HEK293 (cell line): ENCODE results near the gene YBX3.

ENCODE experiments used
- CTCF ChIA-PET: fragments of 350-600 bp; formaldehyde crosslinking; extraction: SDS; loops from one replicate; lab custom pipeline; 2021; ENCODE audit warnings: antibody characterized with exemption; lab: Yijun Ruan, JAX
- POLR2A ChIA-PET: fragments of 300-600 bp; formaldehyde crosslinking; extraction: SDS; loops from one replicate; lab custom pipeline; 2020; ENCODE audit warnings: antibody characterized with exemption, inconsistent platforms; lab: Yijun Ruan, JAX
- H3K27ac ChIP-seq: fragments of 200-500 bp; sonication (Bioruptor generic); 2 replicates; pipeline ENCODE4 v1.5.1; 2014; ENCODE audit warnings: low read depth, low read length, control low read depth, inconsistent platforms; ENCODE audit errors: extremely low read depth
- H3K36me3 ChIP-seq, 2 experiments: fragments of 200-500 bp in 1 of 2; sonication (Bioruptor generic) in 1 of 2; 1 replicate in 1 of 2; 2 replicates in 1 of 2; pipeline ENCODE4 v1.5.1; 2014 to 2017; ENCODE audit warnings: inconsistent platforms in 2 of 2, low read length in 2 of 2; ENCODE audit not compliant: control insufficient read depth in 2 of 2, insufficient read depth in 1 of 2
- H3K4me1 ChIP-seq: fragments of 200-500 bp; sonication (Bioruptor generic); 2 replicates; pipeline ENCODE4 v1.5.1; 2014; ENCODE audit warnings: mild to moderate bottlenecking, low read length, inconsistent platforms; ENCODE audit not compliant: control insufficient read depth, insufficient read depth
- H3K4me3 ChIP-seq: 2 replicates; pipeline ENCODE4 v1.5.1; 2011; ENCODE audit warnings: low read depth, mild to moderate bottlenecking, control low read depth, low read length, moderate library complexity
- H3K9me3 ChIP-seq: fragments of 200-500 bp; sonication (Bioruptor generic); 2 replicates; pipeline ENCODE4 v1.5.1; 2014; ENCODE audit warnings: low read depth, low read length, inconsistent platforms; ENCODE audit not compliant: control insufficient read depth, insufficient read depth
- GLIS2 ChIP-seq: fragments of 450-650 bp; formaldehyde crosslinking; IDR thresholded peaks from 2 replicates; pipeline ENCODE4 v1.5.1; 2016; ENCODE audit warnings: missing biosample characterization, missing genetic modification characterization
- HOXC10 ChIP-seq: sonication (generic); formaldehyde crosslinking; IDR thresholded peaks from 2 replicates; pipeline ENCODE4 v1.8.1; 2023; ENCODE audit warnings: mild to moderate bottlenecking, missing genetic modification reagents
- KLF16 ChIP-seq: fragments of 450-650 bp; formaldehyde crosslinking; IDR thresholded peaks from 2 replicates; pipeline ENCODE4 v1.5.1; 2017; ENCODE audit warnings: missing biosample characterization, missing genetic modification characterization
- SCRT2 ChIP-seq: fragments of 450-650 bp; formaldehyde crosslinking; IDR thresholded peaks from 2 replicates; pipeline ENCODE4 v1.5.1; 2016; ENCODE audit warnings: missing biosample characterization, missing genetic modification characterization
- SP7 ChIP-seq: fragments of 450-650 bp; formaldehyde crosslinking; IDR thresholded peaks from 2 replicates; pipeline ENCODE4 v1.5.1; 2016; ENCODE audit warnings: missing biosample characterization, missing genetic modification characterization
- YY1 ChIP-seq: fragments of 450-650 bp; formaldehyde crosslinking; IDR thresholded peaks from 2 replicates; pipeline ENCODE4 v1.5.1; 2018; ENCODE audit warnings: missing biosample characterization, missing genetic modification characterization
- ZNF132 ChIP-seq: fragments of 450-650 bp; formaldehyde crosslinking; IDR thresholded peaks from 2 replicates; pipeline ENCODE4 v1.5.1; 2017; ENCODE audit warnings: missing biosample characterization, missing genetic modification characterization, borderline replicate concordance
- ZNF239 ChIP-seq: fragments of 450-650 bp; formaldehyde crosslinking; IDR thresholded peaks from 2 replicates; pipeline ENCODE4 v1.5.1; 2016; ENCODE audit warnings: missing biosample characterization, missing genetic modification characterization
- ZNF394 ChIP-seq: fragments of 450-650 bp; formaldehyde crosslinking; IDR thresholded peaks from 2 replicates; pipeline ENCODE4 v1.5.1; 2016; ENCODE audit warnings: missing biosample characterization, missing genetic modification characterization, mild to moderate bottlenecking, moderate library complexity, borderline replicate concordance
- ZNF423 ChIP-seq: fragments of 450-650 bp; formaldehyde crosslinking; IDR thresholded peaks from 2 replicates; pipeline ENCODE4 v1.5.1; 2016; ENCODE audit warnings: missing biosample characterization, missing genetic modification characterization
- ZNF521 ChIP-seq: fragments of 450-650 bp; formaldehyde crosslinking; IDR thresholded peaks from 2 replicates; pipeline ENCODE4 v1.5.1; 2017; ENCODE audit warnings: missing biosample characterization, mild to moderate bottlenecking, missing genetic modification characterization
- ZNF660 ChIP-seq: fragments of 450-650 bp; IDR thresholded peaks from 2 replicates; pipeline ENCODE4 v1.5.1; 2018; ENCODE audit warnings: missing biosample characterization, mild to moderate bottlenecking, missing genetic modification characterization
- TF ChIP-seq, protein P1 (sequence below): fragments of 450-650 bp; formaldehyde crosslinking; IDR thresholded peaks from 2 replicates; pipeline ENCODE4 v1.5.1; 2016; ENCODE audit warnings: missing biosample characterization, missing genetic modification characterization
- TF ChIP-seq, protein P2 (sequence below): fragments of 450-650 bp; formaldehyde crosslinking; IDR thresholded peaks from 2 replicates; pipeline ENCODE4 v1.5.1; 2017; ENCODE audit warnings: missing biosample characterization, mild to moderate bottlenecking, missing genetic modification characterization, moderate library complexity
- TF ChIP-seq, protein P3 (sequence below): fragments of 450-650 bp; formaldehyde crosslinking; IDR thresholded peaks from 2 replicates; pipeline ENCODE4 v1.5.1; 2016; ENCODE audit warnings: missing biosample characterization, missing genetic modification characterization
- TF ChIP-seq, protein P4 (sequence below): fragments of 450-650 bp; formaldehyde crosslinking; conservative IDR thresholded peaks from 2 replicates; pipeline ENCODE4 v1.5.1; 2016; ENCODE audit warnings: low read depth, missing biosample characterization, missing genetic modification characterization
- TF ChIP-seq, protein P5 (sequence below): fragments of 450-650 bp; formaldehyde crosslinking; IDR thresholded peaks from 2 replicates; pipeline ENCODE4 v1.5.1; 2016; ENCODE audit warnings: missing biosample characterization, missing genetic modification characterization
- TF ChIP-seq, protein P6 (sequence below): fragments of 450-650 bp; formaldehyde crosslinking; IDR thresholded peaks from 2 replicates; pipeline ENCODE4 v1.5.1; 2016; ENCODE audit warnings: missing biosample characterization, missing genetic modification characterization
- TF ChIP-seq, protein P7 (sequence below): IDR thresholded peaks from 2 replicates; pipeline ENCODE4 v1.6.1; 2011; ENCODE audit warnings: mild to moderate bottlenecking, low read depth, low read length, borderline replicate concordance

Gene YBX3

DNA sequence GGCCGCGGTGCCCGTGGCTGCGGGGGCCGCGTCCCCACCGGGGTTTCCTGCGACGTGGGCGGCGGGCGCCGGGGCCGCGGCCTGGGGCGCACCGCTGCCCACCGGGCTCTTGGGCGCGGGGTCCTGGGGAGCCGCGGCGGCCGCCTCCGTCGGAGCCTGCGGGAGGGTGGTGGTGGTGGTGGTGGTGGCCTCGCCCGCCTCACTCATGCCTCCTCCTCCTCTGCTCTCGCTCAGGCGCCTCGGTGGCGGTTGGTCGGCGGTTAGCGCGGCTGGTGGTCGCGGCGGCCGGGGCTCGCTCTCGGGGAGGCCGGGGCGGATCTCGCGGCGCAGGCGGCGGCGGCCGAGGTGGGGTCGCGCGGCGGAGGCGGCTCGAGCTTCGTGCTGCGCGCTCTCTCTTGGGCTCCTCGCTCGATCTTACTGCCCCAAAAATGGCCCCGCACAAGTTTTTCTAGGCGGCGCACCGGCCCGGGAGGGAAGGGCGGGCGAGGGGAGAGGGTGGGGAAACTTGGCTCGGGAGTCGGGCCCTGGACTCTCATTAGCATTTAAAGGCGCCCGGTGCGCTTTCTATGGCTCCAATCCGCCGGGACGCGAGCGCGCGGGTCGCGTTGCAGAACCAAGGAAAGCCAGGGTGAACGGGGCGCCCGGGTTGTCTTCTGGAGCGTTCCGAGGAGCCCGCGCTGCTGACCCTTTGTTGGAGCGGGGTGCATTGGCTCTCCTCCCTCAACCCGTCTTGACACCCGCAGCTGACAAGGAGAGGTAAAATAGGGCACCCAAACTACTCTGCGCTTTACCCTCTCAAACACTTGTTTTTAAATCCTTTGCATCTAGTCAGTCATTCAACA is at the start of gene YBX3:
Gene YBX3 (minus strand): TSS at position 419 of the 842 bp plus-strand sequence. CDS start 212 bp downstream, at position 207.
- Histone ChIP-seq H3K36me3 (no peaks in the 10 kb centered on the region), H3K9me3 (no peaks in the 10 kb centered on the region), H3K4me1 (peaks cover 25% of the 10 kb centered on the region), H3K4me3 (peak within 1 kb of the TSS; percentile 99), H3K27ac (peak within 1 kb of the TSS; percentile 96)
- ChIA-PET CTCF (interaction anchor here (3.5 kb wide), 1 partner anchor 27 kb away, joined by 21 read pairs; no protein-coding TSS in a partner anchor), POLR2A (interaction anchor here (0.6 to 1.5 kb wide), 3 partner anchors 30 to 448 kb away, joined by 3 to 5 read pairs (median 3); partner anchors contain the start of gene SMIM10L1)
- TF ChIP-seq SP7, result 0 out of 2 replicates have a peak, but pooled peaks have one; percentile 38
- no peak for TF ChIP-seq ZNF423 (tag by site-specific recombination)
- TF ChIP-seq, protein P1, sequence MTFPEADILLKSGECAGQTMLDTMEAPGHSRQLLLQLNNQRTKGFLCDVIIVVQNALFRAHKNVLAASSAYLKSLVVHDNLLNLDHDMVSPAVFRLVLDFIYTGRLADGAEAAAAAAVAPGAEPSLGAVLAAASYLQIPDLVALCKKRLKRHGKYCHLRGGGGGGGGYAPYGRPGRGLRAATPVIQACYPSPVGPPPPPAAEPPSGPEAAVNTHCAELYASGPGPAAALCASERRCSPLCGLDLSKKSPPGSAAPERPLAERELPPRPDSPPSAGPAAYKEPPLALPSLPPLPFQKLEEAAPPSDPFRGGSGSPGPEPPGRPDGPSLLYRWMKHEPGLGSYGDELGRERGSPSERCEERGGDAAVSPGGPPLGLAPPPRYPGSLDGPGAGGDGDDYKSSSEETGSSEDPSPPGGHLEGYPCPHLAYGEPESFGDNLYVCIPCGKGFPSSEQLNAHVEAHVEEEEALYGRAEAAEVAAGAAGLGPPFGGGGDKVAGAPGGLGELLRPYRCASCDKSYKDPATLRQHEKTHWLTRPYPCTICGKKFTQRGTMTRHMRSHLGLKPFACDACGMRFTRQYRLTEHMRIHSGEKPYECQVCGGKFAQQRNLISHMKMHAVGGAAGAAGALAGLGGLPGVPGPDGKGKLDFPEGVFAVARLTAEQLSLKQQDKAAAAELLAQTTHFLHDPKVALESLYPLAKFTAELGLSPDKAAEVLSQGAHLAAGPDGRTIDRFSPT (tag by site-specific recombination), result no peak
- TF ChIP-seq, protein P2, sequence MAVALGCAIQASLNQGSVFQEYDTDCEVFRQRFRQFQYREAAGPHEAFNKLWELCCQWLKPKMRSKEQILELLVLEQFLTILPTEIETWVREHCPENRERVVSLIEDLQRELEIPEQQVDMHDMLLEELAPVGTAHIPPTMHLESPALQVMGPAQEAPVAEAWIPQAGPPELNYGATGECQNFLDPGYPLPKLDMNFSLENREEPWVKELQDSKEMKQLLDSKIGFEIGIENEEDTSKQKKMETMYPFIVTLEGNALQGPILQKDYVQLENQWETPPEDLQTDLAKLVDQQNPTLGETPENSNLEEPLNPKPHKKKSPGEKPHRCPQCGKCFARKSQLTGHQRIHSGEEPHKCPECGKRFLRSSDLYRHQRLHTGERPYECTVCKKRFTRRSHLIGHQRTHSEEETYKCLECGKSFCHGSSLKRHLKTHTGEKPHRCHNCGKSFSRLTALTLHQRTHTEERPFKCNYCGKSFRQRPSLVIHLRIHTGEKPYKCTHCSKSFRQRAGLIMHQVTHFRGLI (tag by site-specific recombination), result no peak
- TF ChIP-seq ZNF521 (tag by site-specific recombination), result no peak
- TF ChIP-seq YY1 (tag by site-specific recombination), result no peak
- TF ChIP-seq ZNF239 (tag by site-specific recombination), result no peak
- TF ChIP-seq, protein P3, sequence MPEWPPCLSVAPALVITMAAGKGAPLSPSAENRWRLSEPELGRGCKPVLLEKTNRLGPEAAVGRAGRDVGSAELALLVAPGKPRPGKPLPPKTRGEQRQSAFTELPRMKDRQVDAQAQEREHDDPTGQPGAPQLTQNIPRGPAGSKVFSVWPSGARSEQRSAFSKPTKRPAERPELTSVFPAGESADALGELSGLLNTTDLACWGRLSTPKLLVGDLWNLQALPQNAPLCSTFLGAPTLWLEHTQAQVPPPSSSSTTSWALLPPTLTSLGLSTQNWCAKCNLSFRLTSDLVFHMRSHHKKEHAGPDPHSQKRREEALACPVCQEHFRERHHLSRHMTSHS, result no peak
- peak; percentile 40; the same call in 1 of the 2 replicates for TF ChIP-seq SCRT2 (tag by site-specific recombination)
- 0 out of 2 replicates have a peak, but pooled peaks have one; percentile 35 for TF ChIP-seq ZNF660 (tag by site-specific recombination)
- TF ChIP-seq, protein P4, sequence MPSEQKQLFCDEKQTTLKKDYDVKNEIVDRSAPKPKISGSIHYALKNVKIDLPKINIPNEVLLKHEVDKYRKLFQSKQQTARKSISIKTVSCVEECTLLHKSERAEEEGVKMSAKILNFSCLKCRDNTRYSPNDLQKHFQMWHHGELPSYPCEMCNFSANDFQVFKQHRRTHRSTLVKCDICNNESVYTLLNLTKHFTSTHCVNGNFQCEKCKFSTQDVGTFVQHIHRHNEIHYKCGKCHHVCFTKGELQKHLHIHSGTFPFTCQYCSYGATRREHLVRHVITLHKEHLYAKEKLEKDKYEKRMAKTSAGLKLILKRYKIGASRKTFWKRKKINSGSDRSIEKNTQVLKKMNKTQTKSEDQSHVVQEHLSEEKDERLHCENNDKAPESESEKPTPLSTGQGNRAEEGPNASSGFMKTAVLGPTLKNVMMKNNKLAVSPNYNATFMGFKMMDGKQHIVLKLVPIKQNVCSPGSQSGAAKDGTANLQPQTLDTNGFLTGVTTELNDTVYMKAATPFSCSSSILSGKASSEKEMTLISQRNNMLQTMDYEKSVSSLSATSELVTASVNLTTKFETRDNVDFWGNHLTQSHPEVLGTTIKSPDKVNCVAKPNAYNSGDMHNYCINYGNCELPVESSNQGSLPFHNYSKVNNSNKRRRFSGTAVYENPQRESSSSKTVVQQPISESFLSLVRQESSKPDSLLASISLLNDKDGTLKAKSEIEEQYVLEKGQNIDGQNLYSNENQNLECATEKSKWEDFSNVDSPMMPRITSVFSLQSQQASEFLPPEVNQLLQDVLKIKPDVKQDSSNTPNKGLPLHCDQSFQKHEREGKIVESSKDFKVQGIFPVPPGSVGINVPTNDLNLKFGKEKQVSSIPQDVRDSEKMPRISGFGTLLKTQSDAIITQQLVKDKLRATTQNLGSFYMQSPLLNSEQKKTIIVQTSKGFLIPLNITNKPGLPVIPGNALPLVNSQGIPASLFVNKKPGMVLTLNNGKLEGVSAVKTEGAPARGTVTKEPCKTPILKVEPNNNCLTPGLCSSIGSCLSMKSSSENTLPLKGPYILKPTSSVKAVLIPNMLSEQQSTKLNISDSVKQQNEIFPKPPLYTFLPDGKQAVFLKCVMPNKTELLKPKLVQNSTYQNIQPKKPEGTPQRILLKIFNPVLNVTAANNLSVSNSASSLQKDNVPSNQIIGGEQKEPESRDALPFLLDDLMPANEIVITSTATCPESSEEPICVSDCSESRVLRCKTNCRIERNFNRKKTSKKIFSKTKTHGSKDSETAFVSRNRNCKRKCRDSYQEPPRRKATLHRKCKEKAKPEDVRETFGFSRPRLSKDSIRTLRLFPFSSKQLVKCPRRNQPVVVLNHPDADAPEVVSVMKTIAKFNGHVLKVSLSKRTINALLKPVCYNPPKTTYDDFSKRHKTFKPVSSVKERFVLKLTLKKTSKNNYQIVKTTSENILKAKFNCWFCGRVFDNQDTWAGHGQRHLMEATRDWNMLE (tag by site-specific recombination), result no peak
- no peak for TF ChIP-seq ZNF132 (tag by site-specific recombination)
- TF ChIP-seq, protein P5, sequence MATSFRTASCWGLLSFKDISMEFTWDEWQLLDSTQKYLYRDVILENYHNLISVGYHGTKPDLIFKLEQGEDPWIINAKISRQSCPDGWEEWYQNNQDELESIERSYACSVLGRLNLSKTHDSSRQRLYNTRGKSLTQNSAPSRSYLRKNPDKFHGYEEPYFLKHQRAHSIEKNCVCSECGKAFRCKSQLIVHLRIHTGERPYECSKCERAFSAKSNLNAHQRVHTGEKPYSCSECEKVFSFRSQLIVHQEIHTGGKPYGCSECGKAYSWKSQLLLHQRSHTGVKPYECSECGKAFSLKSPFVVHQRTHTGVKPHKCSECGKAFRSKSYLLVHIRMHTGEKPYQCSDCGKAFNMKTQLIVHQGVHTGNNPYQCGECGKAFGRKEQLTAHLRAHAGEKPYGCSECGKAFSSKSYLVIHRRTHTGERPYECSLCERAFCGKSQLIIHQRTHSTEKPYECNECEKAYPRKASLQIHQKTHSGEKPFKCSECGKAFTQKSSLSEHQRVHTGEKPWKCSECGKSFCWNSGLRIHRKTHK (tag by site-specific recombination), result no peak
- 0 out of 2 replicates have a peak, but pooled peaks have one; percentile 15 for TF ChIP-seq ZNF394 (tag by site-specific recombination)
- 0 out of 2 replicates have a peak, but pooled peaks have one; percentile 69 for TF ChIP-seq HOXC10 (CRISPR knock-in tag)
- TF ChIP-seq GLIS2 (tag by site-specific recombination), result no peak
- TF ChIP-seq KLF16, result no peak
- TF ChIP-seq, protein P6, sequence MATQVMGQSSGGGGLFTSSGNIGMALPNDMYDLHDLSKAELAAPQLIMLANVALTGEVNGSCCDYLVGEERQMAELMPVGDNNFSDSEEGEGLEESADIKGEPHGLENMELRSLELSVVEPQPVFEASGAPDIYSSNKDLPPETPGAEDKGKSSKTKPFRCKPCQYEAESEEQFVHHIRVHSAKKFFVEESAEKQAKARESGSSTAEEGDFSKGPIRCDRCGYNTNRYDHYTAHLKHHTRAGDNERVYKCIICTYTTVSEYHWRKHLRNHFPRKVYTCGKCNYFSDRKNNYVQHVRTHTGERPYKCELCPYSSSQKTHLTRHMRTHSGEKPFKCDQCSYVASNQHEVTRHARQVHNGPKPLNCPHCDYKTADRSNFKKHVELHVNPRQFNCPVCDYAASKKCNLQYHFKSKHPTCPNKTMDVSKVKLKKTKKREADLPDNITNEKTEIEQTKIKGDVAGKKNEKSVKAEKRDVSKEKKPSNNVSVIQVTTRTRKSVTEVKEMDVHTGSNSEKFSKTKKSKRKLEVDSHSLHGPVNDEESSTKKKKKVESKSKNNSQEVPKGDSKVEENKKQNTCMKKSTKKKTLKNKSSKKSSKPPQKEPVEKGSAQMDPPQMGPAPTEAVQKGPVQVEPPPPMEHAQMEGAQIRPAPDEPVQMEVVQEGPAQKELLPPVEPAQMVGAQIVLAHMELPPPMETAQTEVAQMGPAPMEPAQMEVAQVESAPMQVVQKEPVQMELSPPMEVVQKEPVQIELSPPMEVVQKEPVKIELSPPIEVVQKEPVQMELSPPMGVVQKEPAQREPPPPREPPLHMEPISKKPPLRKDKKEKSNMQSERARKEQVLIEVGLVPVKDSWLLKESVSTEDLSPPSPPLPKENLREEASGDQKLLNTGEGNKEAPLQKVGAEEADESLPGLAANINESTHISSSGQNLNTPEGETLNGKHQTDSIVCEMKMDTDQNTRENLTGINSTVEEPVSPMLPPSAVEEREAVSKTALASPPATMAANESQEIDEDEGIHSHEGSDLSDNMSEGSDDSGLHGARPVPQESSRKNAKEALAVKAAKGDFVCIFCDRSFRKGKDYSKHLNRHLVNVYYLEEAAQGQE (tag by site-specific recombination), result peak; percentile 34; the same call in 1 of the 2 replicates
- TF ChIP-seq, protein P7, sequence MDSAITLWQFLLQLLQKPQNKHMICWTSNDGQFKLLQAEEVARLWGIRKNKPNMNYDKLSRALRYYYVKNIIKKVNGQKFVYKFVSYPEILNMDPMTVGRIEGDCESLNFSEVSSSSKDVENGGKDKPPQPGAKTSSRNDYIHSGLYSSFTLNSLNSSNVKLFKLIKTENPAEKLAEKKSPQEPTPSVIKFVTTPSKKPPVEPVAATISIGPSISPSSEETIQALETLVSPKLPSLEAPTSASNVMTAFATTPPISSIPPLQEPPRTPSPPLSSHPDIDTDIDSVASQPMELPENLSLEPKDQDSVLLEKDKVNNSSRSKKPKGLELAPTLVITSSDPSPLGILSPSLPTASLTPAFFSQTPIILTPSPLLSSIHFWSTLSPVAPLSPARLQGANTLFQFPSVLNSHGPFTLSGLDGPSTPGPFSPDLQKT, result no peak
